ENCODE data around the gene MEGF10. TPM values are rescaled to one million over a fixed set of nuclear protein-coding genes. Genes with fewer than 3 reads are reported as not detected.

MEGF10 gene
- polyA plus RNA-seq, 4 donors, result 0.65 to 0.92 (median 0.84) TPM

- DNase-seq (ENCODE audit: low read depth in 4 of 4, low spot score in 2 of 4), result no peak
These were observed 72.8 kb downstream of the MEGF10 start for GRCh38 chr5:127363403-127363802.

- no peak for DNase-seq (ENCODE audit: low read depth in 4 of 4, low spot score in 2 of 4)
These were observed 76.4 kb downstream of the MEGF10 start for GRCh38 chr5:127367029-127367428.

GRCh38 chr5:127367946-127368465 lies 77.4 kb downstream of the MEGF10 start:
- DNase-seq (ENCODE audit: low read depth in 4 of 4, low spot score in 2 of 4), result no peak

- DNase-seq (ENCODE audit: low read depth in 4 of 4, low spot score in 2 of 4), result no peak
These were observed 79.2 kb downstream of the MEGF10 start for GRCh38 chr5:127369796-127370195.

- DNase-seq (ENCODE audit: low read depth in 4 of 4, low spot score in 2 of 4), result no peak
These were observed 80.0 kb downstream of the MEGF10 start for GRCh38 chr5:127370631-127371030.

- no peak for DNase-seq (ENCODE audit: low read depth in 4 of 4, low spot score in 2 of 4)
These were observed 83.4 kb downstream of the MEGF10 start for GRCh38 chr5:127373858-127374491.

- DNase-seq (ENCODE audit: low read depth in 4 of 4, low spot score in 2 of 4), result no peak
These were observed 84.5 kb downstream of the MEGF10 start for GRCh38 chr5:127375124-127375523.

GRCh38 chr5:127375544-127376091 lies 85.0 kb downstream of the MEGF10 start:
- no peak for DNase-seq (ENCODE audit: low read depth in 4 of 4, low spot score in 2 of 4)

- DNase-seq (ENCODE audit: low read depth in 4 of 4, low spot score in 2 of 4), result no peak
These were observed 87.1 kb downstream of the MEGF10 start for GRCh38 chr5:127377651-127378050.

- no peak for DNase-seq (ENCODE audit: low read depth in 4 of 4, low spot score in 2 of 4)
These were observed 95.3 kb downstream of the MEGF10 start for GRCh38 chr5:127385936-127386335.

GRCh38 chr5:127386557-127386956 lies 96.0 kb downstream of the MEGF10 start:
- DNase-seq (ENCODE audit: low read depth in 4 of 4, low spot score in 2 of 4), result no peak

- DNase-seq (ENCODE audit: low read depth in 4 of 4, low spot score in 2 of 4), result no peak
These were observed 99.0 kb downstream of the MEGF10 start for GRCh38 chr5:127389601-127390000.

- DNase-seq (ENCODE audit: low read depth in 4 of 4, low spot score in 2 of 4), result no peak
These were observed 102.2 kb downstream of the MEGF10 start for GRCh38 chr5:127392762-127393161.

GRCh38 chr5:127396490-127397155 lies 106.0 kb downstream of the MEGF10 start:
- DNase-seq (ENCODE audit: low read depth in 4 of 4, low spot score in 2 of 4), result no peak

GRCh38 chr5:127398508-127398907 lies 107.9 kb downstream of the MEGF10 start:
- DNase-seq (ENCODE audit: low read depth in 4 of 4, low spot score in 2 of 4), result no peak

GRCh38 chr5:127399068-127399467 lies 108.5 kb downstream of the MEGF10 start:
- DNase-seq (ENCODE audit: low read depth in 4 of 4, low spot score in 2 of 4), result no peak

- DNase-seq (ENCODE audit: low read depth in 4 of 4, low spot score in 2 of 4), result no peak
These were observed 109.9 kb downstream of the MEGF10 start for GRCh38 chr5:127400539-127400938.

GRCh38 chr5:127400946-127401670 lies 110.5 kb downstream of the MEGF10 start:
- no peak for DNase-seq (ENCODE audit: low read depth in 4 of 4, low spot score in 2 of 4)

- no peak for DNase-seq (ENCODE audit: low read depth in 4 of 4, low spot score in 2 of 4)
These were observed 111.8 kb downstream of the MEGF10 start for GRCh38 chr5:127402361-127402760.

GRCh38 chr5:127404190-127404589 lies 113.6 kb downstream of the MEGF10 start:
- DNase-seq (ENCODE audit: low read depth in 4 of 4, low spot score in 2 of 4), result no peak

Measured in left renal cortex interstitium (tissue), 4 donors.